HepG2 (cell line): ENCODE data around the gene SPHK1. TPM values are rescaled to one million over a fixed set of nuclear protein-coding genes. Genes with fewer than 3 reads are reported as not detected.

Source experiments
- ATAC-seq: fragments of 200-7000 bp; cut with Tn5 transposase; 3 replicates; pipeline ENCODE4 v1.9.1; 2020; ENCODE audit warnings: mild to moderate bottlenecking, moderate library complexity
- BruUV-seq: library from RNA; stranded (reverse); fragments of 400-500 nt; replicated peaks from 2 replicates; lab custom pipeline; 2021; lab: Mats Ljungman, UMichigan
- CTCF ChIA-PET: fragments of 300-600 bp; formaldehyde crosslinking; extraction: SDS; loops from one replicate; lab custom pipeline; 2021; ENCODE audit warnings: low total read pairs, inconsistent platforms, low intra/inter-chr PET ratio; lab: Yijun Ruan, JAX
- POLR2A ChIA-PET: fragments of 350-600 bp; sonication (Branson Sonifier 250); formaldehyde crosslinking; loops from one replicate; lab custom pipeline; 2020; ENCODE audit warnings: antibody characterized with exemption, inconsistent platforms; lab: Yijun Ruan, JAX
- DNase-seq: peaks from one replicate; pipeline ENCODE4 v3.0.0-alpha.2; 2015; ENCODE audit warnings: low spot score
- FAIRE-seq: peaks from 3 replicates; lab custom pipeline; 2011; peaks lifted over from hg19 to GRCh38; lab: Jason Lieb, UNC
- H2AFZ ChIP-seq: one replicate; pipeline ENCODE4 v1.6.1; 2011; ENCODE audit warnings: low read length, inconsistent platforms
- H3K27ac ChIP-seq: fragments of 300-600 bp; 3 replicates; pipeline ENCODE4 v1.8.0; 2011; ENCODE audit warnings: mixed run types, mild to moderate bottlenecking, mixed read lengths, low read length, inconsistent platforms; ENCODE audit not compliant: insufficient read depth; ENCODE audit errors: extremely low read length
- H3K27me3 ChIP-seq, 2 experiments: fragments of 200-600 bp in 1 of 2; 2 replicates in 1 of 2; 3 replicates in 1 of 2; pipeline versions ENCODE4 v1.6.0 to v1.8.0; 2011; ENCODE audit warnings: low read length in 2 of 2, mild to moderate bottlenecking in 2 of 2, moderate library complexity in 2 of 2, inconsistent platforms in 1 of 2; ENCODE audit not compliant: insufficient read depth in 2 of 2, control insufficient read depth in 1 of 2
- H3K36me3 ChIP-seq, 2 experiments: fragments of 200-600 bp in 1 of 2; replicated peaks in 1 of 2; 2 replicates in 1 of 2; 3 replicates in 1 of 2; pipeline versions ENCODE4 v1.5.1 to v1.8.0; 2011; ENCODE audit warnings: low read length in 2 of 2, inconsistent platforms in 1 of 2; ENCODE audit not compliant: insufficient read depth in 2 of 2, control insufficient read depth in 1 of 2
- H3K4me1 ChIP-seq: 2 replicates; pipeline ENCODE4 v1.5.1; 2012; ENCODE audit warnings: low read length, inconsistent platforms; ENCODE audit not compliant: insufficient read depth
- H3K4me2 ChIP-seq: 2 replicates; pipeline ENCODE4 v1.6.0; 2011; ENCODE audit warnings: low read depth, low read length, inconsistent platforms
- H3K4me3 ChIP-seq, 3 experiments: fragments of 200-600 bp in 1 of 3; sonication (generic), shearing (Covaris generic) in 1 of 3; replicated peaks in 1 of 3; 2 replicates each; pipeline ENCODE4 v1.5.1; 2011 to 2016; ENCODE audit warnings: low read length in 3 of 3, inconsistent platforms in 2 of 3, low read depth in 2 of 3, mild to moderate bottlenecking in 2 of 3, control low read depth in 1 of 3, mixed read lengths in 1 of 3; ENCODE audit not compliant: insufficient read depth in 1 of 3
- H3K79me2 ChIP-seq: one replicate; pipeline ENCODE4 v1.6.1; 2011; ENCODE audit warnings: low read length, inconsistent platforms; ENCODE audit not compliant: insufficient read depth
- H3K9ac ChIP-seq: 2 replicates; pipeline ENCODE4 v1.6.0; 2011; ENCODE audit warnings: mild to moderate bottlenecking, low read depth, low read length, inconsistent platforms; ENCODE audit not compliant: insufficient read depth
- H3K9me3 ChIP-seq: 2 replicates; pipeline ENCODE4 v1.5.1; 2012; ENCODE audit warnings: mild to moderate bottlenecking, low read length
- H4K20me1 ChIP-seq: 2 replicates; pipeline ENCODE4 v1.6.0; 2011; ENCODE audit warnings: inconsistent platforms, mild to moderate bottlenecking, low read length, moderate library complexity; ENCODE audit not compliant: insufficient read depth
- NFATC3 ChIP-seq: sonication (generic); formaldehyde crosslinking; IDR thresholded peaks from 2 replicates; pipeline ENCODE4 v1.5.1; 2020; ENCODE audit warnings: mild to moderate bottlenecking, missing genetic modification reagents
- PAWR ChIP-seq: sonication (generic); formaldehyde crosslinking; IDR thresholded peaks from 2 replicates; pipeline ENCODE4 v1.4.0; 2020; ENCODE audit warnings: missing genetic modification reagents, mild to moderate bottlenecking, borderline replicate concordance
- SSRP1 ChIP-seq: IDR thresholded peaks from 2 replicates; pipeline ENCODE4 v1.6.1; 2016; ENCODE audit warnings: control low read depth
- ZNF674 ChIP-seq: sonication (generic); formaldehyde crosslinking; IDR thresholded peaks from 2 replicates; pipeline ENCODE4 v1.5.0; 2020; ENCODE audit warnings: low read depth, mild to moderate bottlenecking, missing genetic modification reagents
- WGBS: methylation state at CpG from one replicate; pipeline ENCODE4 v1.1.6; 2017; ENCODE audit warnings: low lambda C conversion rate; 5-methylcytosine and 5-hydroxymethylcytosine counted together
- in situ Hi-C: cut with HindIII; loops from 2 replicates; pipeline ENCODE4 v1.10.0; 2017; ENCODE audit warnings: low pct_unique_long_range_greater_than_20kb; ENCODE audit not compliant: extremely low pct_ligation_motif_present
- intact Hi-C: fragments of 100-400 bp; cut with micrococcal nuclease; formaldehyde crosslinking; loops from one replicate; pipeline ENCODE4 v1.10.0; 2022; ENCODE audit not compliant: unreplicated experiment
- polyA plus RNA-seq, 8 experiments: library from polyadenylated mRNA; depleted of rRNA in 3 of 8; stranded (reverse) in 7 of 8; unstranded in 1 of 8; fragments of >200 nt; fragmentation: Illumina TruSeq in 4 of 8; extraction: Trizol in 4 of 8; gene quantifications; 2 replicates each; pipeline versions ENCODE4 v1.2.1 to v1.2.3, GENCODE V29; 2011 to 2016; ENCODE audit warnings: low read depth in 4 of 8, missing spikeins in 1 of 8, mixed read lengths in 1 of 8; ENCODE audit not compliant: insufficient read depth in 1 of 8
- total RNA-seq, 5 experiments: library from RNA; depleted of rRNA; stranded (reverse); fragments of >200 nt; fragmentation: Illumina TruSeq; extraction: Trizol; gene quantifications; 2 replicates each; pipeline ENCODE4 v1.2.3, GENCODE V29; 2016; ENCODE audit warnings: low read depth in 1 of 5
- TF ChIP-seq, protein P1 (sequence below): IDR thresholded peaks from 2 replicates; pipeline ENCODE4 v1.6.1; 2012; ENCODE audit warnings: low read depth, low read length, improper control_type of control experiment
- TF ChIP-seq, protein P2 (sequence below): sonication (generic); formaldehyde crosslinking; IDR thresholded peaks from 2 replicates; pipeline ENCODE4 v1.4.0; 2020; ENCODE audit warnings: missing genetic modification reagents

Gene SPHK1
- total and polyA plus RNA-seq, 2 of the 13 experiments (the other 11 are each of a cell fraction or from before 2014, with no cell fraction given) = 129 to 160 TPM

DNA sequence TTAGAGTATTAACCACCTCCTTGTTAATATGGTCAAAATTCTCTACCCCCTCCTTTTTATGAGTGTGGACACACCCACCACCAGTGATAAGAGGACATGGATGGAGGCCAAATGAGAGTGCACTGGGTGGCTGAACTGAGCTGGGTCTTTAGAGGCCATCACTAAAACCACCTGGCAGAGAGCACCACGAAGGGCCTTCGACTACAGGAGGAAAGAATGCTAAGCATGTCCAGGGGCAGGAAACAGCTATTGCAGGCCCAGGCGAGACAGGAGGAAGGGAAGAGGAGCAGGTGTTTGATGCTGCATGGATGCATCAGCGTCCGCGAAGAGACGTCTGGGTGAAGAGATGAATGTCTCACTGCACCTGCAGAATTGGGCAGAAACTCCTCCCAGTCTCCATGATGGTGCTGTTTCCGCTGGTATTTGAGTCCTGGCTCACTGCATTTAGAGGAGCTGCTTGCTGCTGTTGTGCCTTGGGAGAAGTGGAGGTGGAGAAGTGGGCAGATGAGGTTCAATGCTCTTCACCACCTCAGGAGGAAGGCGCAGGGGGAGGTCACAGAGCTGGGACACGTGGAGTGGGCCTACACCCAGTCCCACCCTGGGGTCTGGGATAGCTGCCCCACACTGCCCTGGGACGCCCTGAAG, 33.2 kb downstream of the SPHK1 start:
- H3K9me3 ChIP-seq = no peaks in the 10 kb centered on the region

More for the DNA sequence above, 33.2 kb downstream of the SPHK1 start:
- intact Hi-C loops (no loop called here), in situ Hi-C loops (no loop called here)
- TF ChIP-seq, protein P1, sequence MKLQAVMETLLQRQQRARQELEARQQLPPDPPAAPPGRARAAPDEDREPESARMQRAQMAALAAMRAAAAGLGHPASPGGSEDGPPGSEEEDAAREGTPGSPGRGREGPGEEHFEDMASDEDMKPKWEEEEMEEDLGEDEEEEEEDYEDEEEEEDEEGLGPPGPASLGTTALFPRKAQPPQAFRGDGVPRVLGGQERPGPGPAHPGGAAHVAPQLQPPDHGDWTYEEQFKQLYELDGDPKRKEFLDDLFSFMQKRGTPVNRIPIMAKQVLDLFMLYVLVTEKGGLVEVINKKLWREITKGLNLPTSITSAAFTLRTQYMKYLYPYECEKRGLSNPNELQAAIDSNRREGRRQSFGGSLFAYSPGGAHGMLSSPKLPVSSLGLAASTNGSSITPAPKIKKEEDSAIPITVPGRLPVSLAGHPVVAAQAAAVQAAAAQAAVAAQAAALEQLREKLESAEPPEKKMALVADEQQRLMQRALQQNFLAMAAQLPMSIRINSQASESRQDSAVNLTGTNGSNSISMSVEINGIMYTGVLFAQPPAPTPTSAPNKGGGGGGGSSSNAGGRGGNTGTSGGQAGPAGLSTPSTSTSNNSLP = no peak
- TF ChIP-seq SSRP1 (CRISPR knock-in tag) (no peak), PAWR (no peak), NFATC3 (CRISPR knock-in tag) (no peak), ZNF674 (CRISPR knock-in tag) (no peak)
- TF ChIP-seq, protein P2, sequence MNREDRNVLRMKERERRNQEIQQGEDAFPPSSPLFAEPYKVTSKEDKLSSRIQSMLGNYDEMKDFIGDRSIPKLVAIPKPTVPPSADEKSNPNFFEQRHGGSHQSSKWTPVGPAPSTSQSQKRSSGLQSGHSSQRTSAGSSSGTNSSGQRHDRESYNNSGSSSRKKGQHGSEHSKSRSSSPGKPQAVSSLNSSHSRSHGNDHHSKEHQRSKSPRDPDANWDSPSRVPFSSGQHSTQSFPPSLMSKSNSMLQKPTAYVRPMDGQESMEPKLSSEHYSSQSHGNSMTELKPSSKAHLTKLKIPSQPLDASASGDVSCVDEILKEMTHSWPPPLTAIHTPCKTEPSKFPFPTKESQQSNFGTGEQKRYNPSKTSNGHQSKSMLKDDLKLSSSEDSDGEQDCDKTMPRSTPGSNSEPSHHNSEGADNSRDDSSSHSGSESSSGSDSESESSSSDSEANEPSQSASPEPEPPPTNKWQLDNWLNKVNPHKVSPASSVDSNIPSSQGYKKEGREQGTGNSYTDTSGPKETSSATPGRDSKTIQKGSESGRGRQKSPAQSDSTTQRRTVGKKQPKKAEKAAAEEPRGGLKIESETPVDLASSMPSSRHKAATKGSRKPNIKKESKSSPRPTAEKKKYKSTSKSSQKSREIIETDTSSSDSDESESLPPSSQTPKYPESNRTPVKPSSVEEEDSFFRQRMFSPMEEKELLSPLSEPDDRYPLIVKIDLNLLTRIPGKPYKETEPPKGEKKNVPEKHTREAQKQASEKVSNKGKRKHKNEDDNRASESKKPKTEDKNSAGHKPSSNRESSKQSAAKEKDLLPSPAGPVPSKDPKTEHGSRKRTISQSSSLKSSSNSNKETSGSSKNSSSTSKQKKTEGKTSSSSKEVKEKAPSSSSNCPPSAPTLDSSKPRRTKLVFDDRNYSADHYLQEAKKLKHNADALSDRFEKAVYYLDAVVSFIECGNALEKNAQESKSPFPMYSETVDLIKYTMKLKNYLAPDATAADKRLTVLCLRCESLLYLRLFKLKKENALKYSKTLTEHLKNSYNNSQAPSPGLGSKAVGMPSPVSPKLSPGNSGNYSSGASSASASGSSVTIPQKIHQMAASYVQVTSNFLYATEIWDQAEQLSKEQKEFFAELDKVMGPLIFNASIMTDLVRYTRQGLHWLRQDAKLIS = no peak
- Histone ChIP-seq H2AFZ (no peak overlapping the region), H3K4me2 (no peak overlapping the region), H3K27ac (no peak overlapping the region), H3K9ac (no peak overlapping the region), H3K4me1 (no peaks in the 10 kb centered on the region), H3K4me3 (no peak overlapping the region), H3K27me3 (no peaks in the 10 kb centered on the region), H3K36me3 (peaks cover 12 to 36% of the 10 kb centered on the region in 2 experiments; a peak in 4 of 5 replicates), H4K20me1 (peaks cover 39% of the 10 kb centered on the region; the same call in 1 of the 2 replicates), H3K79me2 (peaks cover 88% of the 10 kb centered on the region)
- FAIRE-seq (no peak), ATAC-seq (no peak), DNase-seq (no peak)
- WGBS = 86% methylated on average over 11 of the region's 11 CpGs
- POLR2A ChIA-PET = no interaction called here
- no TSS peak for BruUV-seq
- CTCF ChIA-PET = interaction anchor here (0.6 kb wide), 1 partner anchor 15 kb away, joined by 3 read pairs; no protein-coding TSS in a partner anchor
